Activated naive CD8-positive, alpha-beta T cell treated with anti-CD3 and anti-CD28 coated beads for 36 hours (primary cell): Measurements from ENCODE around the gene KIF1A. TPM values are rescaled to one million over a fixed set of nuclear protein-coding genes. Genes with fewer than 3 reads are reported as not detected.

ENCODE experiments used
- DNase-seq: peaks from one replicate; pipeline ENCODE4 v3.0.0; 2021
- H3K27ac Mint-ChIP-seq: one replicate; pipeline ENCODE4 v1.8.0; 2022; ENCODE audit warnings: mild to moderate bottlenecking, moderate library complexity, mixed read lengths
- H3K27me3 Mint-ChIP-seq: one replicate; pipeline ENCODE4 v1.8.0; 2022; ENCODE audit warnings: mild to moderate bottlenecking, mixed read lengths
- H3K36me3 Mint-ChIP-seq: one replicate; pipeline ENCODE4 v1.8.0; 2021; ENCODE audit warnings: mild to moderate bottlenecking, mixed read lengths
- H3K4me1 Mint-ChIP-seq: one replicate; pipeline ENCODE4 v1.8.0; 2021; ENCODE audit warnings: mixed read lengths
- H3K4me3 Mint-ChIP-seq: one replicate; pipeline ENCODE4 v1.8.0; 2022; ENCODE audit warnings: mild to moderate bottlenecking, moderate library complexity, mixed read lengths
- H3K9me3 Mint-ChIP-seq: one replicate; pipeline ENCODE4 v1.8.0; 2022; ENCODE audit warnings: mixed read lengths
- total RNA-seq, 2 experiments: library from RNA; stranded (reverse); gene quantifications; one replicate each; pipeline ENCODE4 v1.2.3, GENCODE V29; 2021

KIF1A gene, protein sequence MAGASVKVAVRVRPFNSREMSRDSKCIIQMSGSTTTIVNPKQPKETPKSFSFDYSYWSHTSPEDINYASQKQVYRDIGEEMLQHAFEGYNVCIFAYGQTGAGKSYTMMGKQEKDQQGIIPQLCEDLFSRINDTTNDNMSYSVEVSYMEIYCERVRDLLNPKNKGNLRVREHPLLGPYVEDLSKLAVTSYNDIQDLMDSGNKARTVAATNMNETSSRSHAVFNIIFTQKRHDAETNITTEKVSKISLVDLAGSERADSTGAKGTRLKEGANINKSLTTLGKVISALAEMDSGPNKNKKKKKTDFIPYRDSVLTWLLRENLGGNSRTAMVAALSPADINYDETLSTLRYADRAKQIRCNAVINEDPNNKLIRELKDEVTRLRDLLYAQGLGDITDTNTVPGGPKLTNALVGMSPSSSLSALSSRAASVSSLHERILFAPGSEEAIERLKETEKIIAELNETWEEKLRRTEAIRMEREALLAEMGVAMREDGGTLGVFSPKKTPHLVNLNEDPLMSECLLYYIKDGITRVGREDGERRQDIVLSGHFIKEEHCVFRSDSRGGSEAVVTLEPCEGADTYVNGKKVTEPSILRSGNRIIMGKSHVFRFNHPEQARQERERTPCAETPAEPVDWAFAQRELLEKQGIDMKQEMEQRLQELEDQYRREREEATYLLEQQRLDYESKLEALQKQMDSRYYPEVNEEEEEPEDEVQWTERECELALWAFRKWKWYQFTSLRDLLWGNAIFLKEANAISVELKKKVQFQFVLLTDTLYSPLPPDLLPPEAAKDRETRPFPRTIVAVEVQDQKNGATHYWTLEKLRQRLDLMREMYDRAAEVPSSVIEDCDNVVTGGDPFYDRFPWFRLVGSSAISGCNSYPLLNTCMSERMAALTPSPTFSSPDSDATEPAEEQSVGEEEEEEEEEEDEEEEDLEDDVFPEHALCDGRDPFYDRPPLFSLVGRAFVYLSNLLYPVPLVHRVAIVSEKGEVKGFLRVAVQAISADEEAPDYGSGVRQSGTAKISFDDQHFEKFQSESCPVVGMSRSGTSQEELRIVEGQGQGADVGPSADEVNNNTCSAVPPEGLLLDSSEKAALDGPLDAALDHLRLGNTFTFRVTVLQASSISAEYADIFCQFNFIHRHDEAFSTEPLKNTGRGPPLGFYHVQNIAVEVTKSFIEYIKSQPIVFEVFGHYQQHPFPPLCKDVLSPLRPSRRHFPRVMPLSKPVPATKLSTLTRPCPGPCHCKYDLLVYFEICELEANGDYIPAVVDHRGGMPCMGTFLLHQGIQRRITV (N-terminal part only)
- 1 to 10 TPM; 7.7 to 8.2 TPM for total RNA-seq

GRCh38 chr2:240819858-240820606, at the start of gene KIF1A:
KIF1A (minus strand) TSS chr2:240820219; CDS start chr2:240797752, 22,467 bp downstream.
- H3K36me3 Mint-ChIP-seq = peaks cover 2% of the 10 kb centered on the region
- no peak within 1 kb of the TSS for H3K27ac Mint-ChIP-seq
- H3K27me3 Mint-ChIP-seq = peaks cover 52% of the 10 kb centered on the region
- peaks cover 6% of the 10 kb centered on the region for H3K4me1 Mint-ChIP-seq
- peak; percentile 43 for DNase-seq
- H3K9me3 Mint-ChIP-seq = no peaks in the 10 kb centered on the region
- peak within 1 kb of the TSS; percentile 78 for H3K4me3 Mint-ChIP-seq

DNA sequence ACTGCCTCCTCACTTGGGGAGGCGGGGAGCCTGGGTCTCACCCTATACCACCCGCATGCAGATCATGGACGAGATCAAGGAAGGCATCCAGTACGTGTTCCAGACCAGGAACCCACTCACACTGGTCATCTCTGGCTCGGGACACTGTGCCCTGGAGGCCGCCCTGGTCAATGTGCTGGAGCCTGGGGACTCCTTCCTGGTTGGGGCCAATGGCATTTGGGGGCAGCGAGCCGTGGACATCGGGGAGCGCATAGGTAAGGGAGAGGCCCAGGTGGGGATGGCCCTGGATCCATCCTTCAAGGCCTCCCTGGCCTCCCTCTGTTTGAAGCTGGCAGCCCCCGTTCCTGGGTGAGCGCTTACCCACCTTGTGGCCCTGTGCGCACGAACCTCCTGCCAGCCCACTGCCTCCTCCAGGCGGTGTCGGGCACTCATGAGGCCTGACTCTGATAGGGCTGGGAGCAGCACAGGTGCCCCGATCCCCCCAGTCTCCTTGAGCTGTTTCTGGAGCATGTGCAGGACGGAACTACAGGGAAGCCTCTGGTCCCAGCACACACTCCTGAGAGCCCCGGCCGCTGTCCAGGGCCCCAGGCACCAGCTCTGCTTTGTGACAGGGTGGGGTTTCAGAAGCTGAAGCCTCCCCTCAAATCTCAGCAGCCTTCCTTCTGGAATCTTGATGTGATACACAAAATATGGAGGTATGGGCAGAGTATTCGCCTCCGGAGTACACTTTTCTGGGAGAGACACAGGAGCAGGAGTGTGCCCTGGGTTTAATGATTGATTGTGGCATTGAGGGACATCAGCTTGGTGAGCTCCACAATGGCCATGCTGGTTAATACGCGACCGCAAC, 49.3 kb upstream of the KIF1A start:
- DNase-seq = no peak
- H3K9me3 Mint-ChIP-seq = no peaks in the 10 kb centered on the region
- peaks cover 5% of the 10 kb centered on the region for H3K4me1 Mint-ChIP-seq
- H3K36me3 Mint-ChIP-seq = no peaks in the 10 kb centered on the region
- no peaks in the 10 kb centered on the region for H3K27me3 Mint-ChIP-seq
- H3K4me3 Mint-ChIP-seq = no peak overlapping the region
- no peak overlapping the region for H3K27ac Mint-ChIP-seq

GRCh38 chr2:240868286-240869108, 48.5 kb upstream of the KIF1A start, which contains the start of gene AGXT:
AGXT (plus strand) TSS chr2:240868824; CDS start chr2:240868866, 42 bp downstream.
- Mint-ChIP-seq H3K27me3 (no peaks in the 10 kb centered on the region), H3K4me3 (no peak within 1 kb of the TSS), H3K4me1 (peaks cover 5% of the 10 kb centered on the region), H3K9me3 (no peaks in the 10 kb centered on the region), H3K27ac (no peak within 1 kb of the TSS), H3K36me3 (no peaks in the 10 kb centered on the region)
- no peak for DNase-seq

- Mint-ChIP-seq H3K9me3 (no peaks in the 10 kb centered on the region), H3K4me1 (peaks cover 5% of the 10 kb centered on the region), H3K27ac (no peak overlapping the region), H3K36me3 (no peaks in the 10 kb centered on the region), H3K4me3 (no peak overlapping the region), H3K27me3 (no peaks in the 10 kb centered on the region)
- DNase-seq = no peak
Measured at GRCh38 chr2:240865391-240865790, 45.4 kb upstream of the KIF1A start.

DNA sequence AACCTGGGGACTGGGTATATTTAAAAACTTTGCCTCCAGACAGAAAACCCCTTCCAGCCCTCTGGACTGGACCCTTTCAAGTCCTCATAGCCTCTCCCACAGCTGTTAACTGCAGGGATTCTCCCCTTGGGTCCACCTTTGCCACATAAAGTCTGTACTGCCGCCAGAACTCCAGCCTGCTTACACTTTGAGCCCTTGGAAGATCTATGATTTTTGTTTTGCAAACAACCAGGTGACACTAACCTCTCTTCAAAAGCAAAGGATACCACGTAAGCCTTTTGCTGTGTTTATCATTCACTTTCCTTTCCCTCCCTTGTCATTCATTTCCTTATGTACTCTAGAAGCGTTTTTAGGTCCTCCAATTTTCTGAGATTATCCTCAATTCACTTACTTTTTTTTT, 44.5 kb upstream of the KIF1A start:
- DNase-seq = no peak
- H3K9me3 Mint-ChIP-seq = no peaks in the 10 kb centered on the region
- no peaks in the 10 kb centered on the region for H3K27me3 Mint-ChIP-seq
- no peak overlapping the region for H3K27ac Mint-ChIP-seq
- H3K4me1 Mint-ChIP-seq = peaks cover 5% of the 10 kb centered on the region
- no peak overlapping the region for H3K4me3 Mint-ChIP-seq
- H3K36me3 Mint-ChIP-seq = no peaks in the 10 kb centered on the region

- DNase-seq = no peak
- H3K9me3 Mint-ChIP-seq = no peaks in the 10 kb centered on the region
- no peaks in the 10 kb centered on the region for H3K36me3 Mint-ChIP-seq
- no peak overlapping the region for H3K27ac Mint-ChIP-seq
- H3K4me1 Mint-ChIP-seq = peaks cover 5% of the 10 kb centered on the region
- no peaks in the 10 kb centered on the region for H3K27me3 Mint-ChIP-seq
- no peak overlapping the region for H3K4me3 Mint-ChIP-seq
Measured at GRCh38 chr2:240861547-240861946, 41.5 kb upstream of the KIF1A start.

GRCh38 chr2:240858871-240859270, 38.9 kb upstream of the KIF1A start:
- H3K36me3 Mint-ChIP-seq = no peaks in the 10 kb centered on the region
- H3K27ac Mint-ChIP-seq = no peak overlapping the region
- peaks cover 7% of the 10 kb centered on the region for H3K9me3 Mint-ChIP-seq
- H3K4me3 Mint-ChIP-seq = no peak overlapping the region
- DNase-seq = no peak
- H3K4me1 Mint-ChIP-seq = no peaks in the 10 kb centered on the region
- no peaks in the 10 kb centered on the region for H3K27me3 Mint-ChIP-seq

GRCh38 chr2:240858321-240858720, 38.3 kb upstream of the KIF1A start:
- Mint-ChIP-seq H3K36me3 (no peaks in the 10 kb centered on the region), H3K4me1 (no peaks in the 10 kb centered on the region), H3K27me3 (no peaks in the 10 kb centered on the region), H3K4me3 (no peak overlapping the region), H3K27ac (no peak overlapping the region), H3K9me3 (peaks cover 7% of the 10 kb centered on the region)
- no peak for DNase-seq

GRCh38 chr2:240857039-240858008, 37.3 kb upstream of the KIF1A start:
- H3K4me3 Mint-ChIP-seq = no peak overlapping the region
- H3K4me1 Mint-ChIP-seq = no peaks in the 10 kb centered on the region
- peaks cover 7% of the 10 kb centered on the region for H3K9me3 Mint-ChIP-seq
- H3K27ac Mint-ChIP-seq = no peak overlapping the region
- H3K36me3 Mint-ChIP-seq = no peaks in the 10 kb centered on the region
- H3K27me3 Mint-ChIP-seq = no peaks in the 10 kb centered on the region
- no peak for DNase-seq

GRCh38 chr2:240856151-240856980, 36.3 kb upstream of the KIF1A start:
- no peaks in the 10 kb centered on the region for H3K4me1 Mint-ChIP-seq
- no peaks in the 10 kb centered on the region for H3K27me3 Mint-ChIP-seq
- no peak overlapping the region for H3K27ac Mint-ChIP-seq

DNA sequence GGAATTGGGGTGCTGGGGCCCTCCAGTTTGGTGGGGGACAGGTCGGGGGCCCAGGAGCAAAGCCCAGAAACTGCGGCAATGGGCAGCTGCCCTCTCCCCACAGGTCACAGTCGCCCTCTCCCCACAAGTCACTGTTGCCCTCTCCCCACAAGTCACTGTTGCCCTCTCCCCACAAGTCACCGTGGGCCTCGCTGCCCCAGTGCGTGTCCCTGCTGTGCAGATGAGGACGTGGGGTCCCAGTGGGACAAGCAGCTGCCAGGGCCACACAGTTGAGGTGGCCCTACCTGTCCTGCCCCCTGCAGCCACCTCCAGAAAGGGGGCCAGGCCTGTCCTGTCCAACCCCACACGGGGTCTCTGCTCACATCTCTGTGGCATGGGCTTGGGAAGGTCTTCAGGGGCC, 35.7 kb upstream of the KIF1A start:
- Mint-ChIP-seq H3K27ac (no peak overlapping the region), H3K9me3 (peaks cover 7% of the 10 kb centered on the region), H3K27me3 (no peaks in the 10 kb centered on the region), H3K36me3 (no peaks in the 10 kb centered on the region), H3K4me3 (no peak overlapping the region), H3K4me1 (no peaks in the 10 kb centered on the region)
- no peak for DNase-seq

More at GRCh38 chr2:240856151-240856980, 36.3 kb upstream of the KIF1A start:
- Mint-ChIP-seq H3K36me3 (no peaks in the 10 kb centered on the region), H3K4me3 (no peak overlapping the region), H3K9me3 (peaks cover 7% of the 10 kb centered on the region)
- no peak for DNase-seq
